GM18502 (cell line): ENCODE measurements around the gene DPM2.

Source experiments
- ATAC-seq: cut with Tn5 transposase; IDR thresholded peaks from one replicate; pipeline ENCODE4 v1.9.1; 2021; ENCODE audit warnings: mild to moderate bottlenecking; ENCODE audit not compliant: unreplicated experiment, poor library complexity

The DPM2 gene

DNA sequence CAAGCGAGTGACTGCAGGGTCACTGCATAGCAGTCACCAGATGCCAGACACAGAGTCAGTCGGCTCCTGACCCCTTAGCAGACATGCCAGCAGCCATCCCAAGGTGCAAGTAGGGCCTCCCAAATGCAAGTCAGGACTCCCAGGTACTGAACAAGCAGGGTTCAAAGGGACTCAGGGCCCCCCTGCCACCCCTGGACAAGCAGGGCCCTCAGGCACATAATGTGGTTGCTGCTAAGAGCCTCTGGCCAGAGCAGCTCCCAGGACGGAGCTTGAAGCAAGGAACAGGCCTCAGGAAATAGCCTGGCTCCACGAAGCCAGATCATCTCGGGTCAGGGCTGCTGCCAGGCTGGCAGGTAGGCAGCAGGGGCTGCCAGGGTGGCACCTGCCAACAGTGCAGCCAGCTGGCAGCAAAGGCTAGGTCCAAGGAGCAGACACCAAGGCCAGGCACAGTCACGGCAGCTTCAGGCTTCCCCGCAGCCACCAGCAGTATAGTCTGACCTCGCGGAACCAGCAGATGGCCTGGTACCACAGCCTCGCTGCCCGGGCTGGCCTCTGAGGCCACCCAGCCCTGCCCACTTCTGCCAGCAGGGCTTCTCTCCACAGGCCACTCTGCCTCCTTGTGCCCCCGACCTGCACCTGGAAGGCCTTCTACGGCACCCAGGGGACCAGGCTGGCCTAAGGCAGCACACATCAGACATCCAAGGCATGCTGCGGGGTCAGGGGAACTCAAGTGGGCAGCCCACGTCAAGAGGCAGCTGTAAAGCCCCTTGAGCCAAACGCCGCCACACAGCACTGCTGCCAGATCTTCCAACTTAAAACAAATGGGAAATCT, 35.7 kb upstream of the DPM2 start:
- ATAC-seq: no peak

DNA sequence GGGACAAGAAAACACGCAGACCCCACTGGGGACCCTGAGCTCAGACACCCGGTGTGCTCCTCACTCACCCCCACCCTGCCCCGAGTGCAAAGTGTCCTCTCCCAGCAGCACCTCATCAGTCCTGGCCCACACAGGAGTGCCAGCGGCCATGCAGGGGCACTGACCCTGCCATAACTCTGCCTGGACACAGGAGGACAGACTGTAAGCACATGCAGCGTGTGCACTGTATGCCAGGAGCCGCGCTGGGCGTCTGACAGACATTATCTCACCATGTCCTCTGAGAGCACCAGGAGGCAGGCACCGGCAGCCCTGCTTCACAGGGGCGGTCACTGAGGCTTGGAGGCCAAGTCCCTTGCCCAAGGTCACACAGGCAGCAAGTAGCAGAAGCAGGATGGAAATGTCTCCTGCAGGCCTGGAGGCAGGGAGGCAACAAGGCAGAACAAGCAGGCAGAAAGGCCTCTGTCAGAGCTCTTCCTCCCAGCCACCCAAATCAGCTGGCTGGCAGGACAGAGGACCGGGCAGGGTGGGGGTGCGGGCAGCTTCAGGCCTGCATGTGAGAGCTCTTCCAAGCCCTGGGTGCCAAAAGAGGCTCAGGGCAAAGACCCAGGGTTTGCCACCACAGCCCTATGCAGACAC, 34.7 kb upstream of the DPM2 start:
- no peak for ATAC-seq

DNA sequence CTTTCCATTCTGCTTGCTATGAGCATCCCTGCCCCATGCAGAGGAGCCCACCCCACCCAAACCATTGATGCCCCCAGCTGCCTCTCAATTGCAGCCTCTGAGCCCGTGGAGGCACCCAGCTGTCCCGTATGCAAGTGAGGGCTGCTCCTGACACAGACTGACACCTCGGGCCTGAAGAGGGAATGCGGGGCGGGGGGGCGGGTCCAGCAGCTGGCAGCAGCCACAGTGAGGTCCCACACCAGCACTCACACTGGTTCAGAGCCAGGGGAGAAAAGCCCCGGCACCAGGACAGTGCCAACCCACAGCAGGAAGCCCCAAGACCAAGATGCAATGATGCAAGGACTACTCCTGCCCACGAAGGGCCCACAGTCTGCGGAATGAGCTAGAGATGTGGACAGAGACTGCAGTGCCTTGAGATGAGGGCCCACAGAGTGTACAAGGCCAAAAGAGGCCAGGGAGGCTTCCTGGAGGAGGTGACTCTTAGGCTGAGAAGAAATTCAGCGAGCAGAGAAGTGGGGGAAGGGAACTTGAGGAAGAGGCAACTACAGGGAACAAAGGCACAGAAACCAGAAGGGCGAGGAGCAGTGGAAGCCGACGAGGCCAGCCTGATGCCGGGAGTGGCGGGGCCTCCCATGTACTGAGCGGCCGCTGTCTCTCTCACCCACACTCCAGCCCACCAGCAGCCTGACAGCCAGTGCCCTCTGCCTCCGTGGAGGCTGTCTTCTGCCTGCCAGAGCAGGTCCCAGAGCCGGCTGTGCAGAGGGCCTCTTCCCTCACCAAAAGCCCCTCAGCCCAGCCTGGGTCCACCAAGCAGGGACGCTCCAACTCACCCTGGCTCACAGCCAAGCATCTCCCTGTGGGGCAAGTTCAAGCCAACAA, 33.9 kb upstream of the DPM2 start:
- ATAC-seq: no peak

DNA sequence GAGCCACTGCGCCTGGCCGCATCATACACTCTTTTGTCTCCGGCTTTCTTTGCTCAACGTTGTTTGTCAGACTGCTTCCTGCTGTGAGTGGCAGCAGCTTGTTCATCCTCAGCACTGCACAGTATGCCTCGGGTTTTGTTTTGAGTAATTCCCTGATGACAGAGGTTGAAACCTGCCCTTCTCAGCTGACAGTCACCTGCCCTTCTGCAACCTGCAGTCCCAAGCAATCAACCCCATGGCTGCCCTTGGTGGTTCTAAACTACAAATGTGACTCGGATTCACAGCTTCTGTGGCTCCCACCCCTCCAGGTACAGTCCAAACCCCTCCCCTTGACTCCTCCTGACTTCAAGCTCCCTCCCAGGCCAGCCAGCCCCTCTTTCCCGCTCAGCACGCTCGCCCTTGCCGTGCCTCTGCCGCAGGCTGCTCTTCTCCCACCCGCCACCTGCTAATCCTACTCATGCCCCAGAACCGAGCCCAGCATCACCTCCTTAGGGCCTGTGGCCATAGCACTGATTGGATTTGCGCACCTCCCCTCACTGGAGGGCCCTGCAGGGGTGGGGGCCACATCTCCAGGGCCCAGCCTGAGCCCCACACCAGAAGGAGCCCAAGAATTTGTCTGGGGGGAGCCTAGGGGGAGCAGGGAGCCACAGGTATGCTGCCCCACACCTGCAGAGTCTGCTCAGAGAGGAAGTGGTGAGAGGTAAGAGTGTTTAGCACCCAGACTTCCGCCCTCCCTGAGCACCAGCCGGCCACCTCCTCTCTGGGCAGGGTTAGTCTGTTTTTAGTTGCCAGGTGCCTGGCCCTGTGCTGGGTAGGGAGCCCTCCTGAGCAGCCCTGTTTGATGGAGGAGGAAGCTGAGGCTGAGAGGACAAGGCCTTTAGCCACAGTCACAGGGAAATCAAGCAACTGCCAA, 33.0 kb upstream of the DPM2 start:
- ATAC-seq: peak; percentile 76

DNA sequence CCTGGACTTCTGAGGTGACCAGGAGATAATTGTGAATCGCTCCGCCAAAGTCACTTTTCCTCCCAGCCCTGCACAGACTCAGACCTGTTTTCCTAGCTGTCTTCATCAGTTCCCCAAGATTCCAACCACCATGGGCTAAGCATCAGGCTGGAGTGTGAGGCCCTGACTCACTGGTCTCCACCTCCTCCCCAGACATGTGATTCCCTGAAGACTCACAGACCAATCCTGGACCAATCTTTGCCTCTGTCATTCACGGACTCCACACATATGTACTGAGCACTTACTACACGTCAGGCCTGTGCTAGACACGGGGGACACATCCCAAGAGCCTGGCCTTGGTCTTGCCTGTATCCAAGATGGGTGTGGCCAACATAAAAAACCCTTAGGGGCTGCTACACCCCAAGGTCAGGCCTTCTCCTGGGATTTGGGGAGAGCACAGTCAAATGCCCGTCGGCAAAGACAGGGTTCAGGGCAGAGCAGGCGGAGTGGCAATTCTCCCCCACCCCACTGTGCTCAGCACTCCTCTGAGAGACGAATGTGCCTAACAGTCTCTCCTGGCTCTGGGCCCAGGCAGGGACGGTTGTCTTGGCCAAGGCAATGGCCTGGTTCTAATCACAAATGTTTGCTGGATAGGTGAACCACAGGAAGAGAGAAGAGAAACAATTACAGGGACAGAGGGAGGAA, 31.2 kb upstream of the DPM2 start:
- no peak for ATAC-seq

DNA sequence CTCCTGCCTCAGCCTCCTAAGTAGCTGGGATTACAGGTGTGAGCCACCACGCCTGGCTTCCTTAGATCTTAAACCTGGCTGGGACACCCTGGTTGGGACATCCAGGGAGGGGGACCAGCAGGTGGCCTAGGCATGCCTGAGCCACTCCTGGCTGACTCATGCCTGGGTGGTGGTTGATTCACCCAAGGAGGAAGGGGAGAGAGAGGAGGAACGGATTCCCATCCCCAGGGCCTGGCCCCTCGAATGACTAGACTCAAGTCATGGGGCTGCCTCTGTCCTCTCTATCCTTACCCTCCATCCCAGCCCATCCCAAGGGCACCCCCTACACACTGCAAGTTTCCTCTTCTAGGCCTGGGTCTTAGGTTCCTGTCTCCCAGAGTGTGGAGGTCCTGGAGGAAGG, 30.4 kb upstream of the DPM2 start:
- no peak for ATAC-seq

DNA sequence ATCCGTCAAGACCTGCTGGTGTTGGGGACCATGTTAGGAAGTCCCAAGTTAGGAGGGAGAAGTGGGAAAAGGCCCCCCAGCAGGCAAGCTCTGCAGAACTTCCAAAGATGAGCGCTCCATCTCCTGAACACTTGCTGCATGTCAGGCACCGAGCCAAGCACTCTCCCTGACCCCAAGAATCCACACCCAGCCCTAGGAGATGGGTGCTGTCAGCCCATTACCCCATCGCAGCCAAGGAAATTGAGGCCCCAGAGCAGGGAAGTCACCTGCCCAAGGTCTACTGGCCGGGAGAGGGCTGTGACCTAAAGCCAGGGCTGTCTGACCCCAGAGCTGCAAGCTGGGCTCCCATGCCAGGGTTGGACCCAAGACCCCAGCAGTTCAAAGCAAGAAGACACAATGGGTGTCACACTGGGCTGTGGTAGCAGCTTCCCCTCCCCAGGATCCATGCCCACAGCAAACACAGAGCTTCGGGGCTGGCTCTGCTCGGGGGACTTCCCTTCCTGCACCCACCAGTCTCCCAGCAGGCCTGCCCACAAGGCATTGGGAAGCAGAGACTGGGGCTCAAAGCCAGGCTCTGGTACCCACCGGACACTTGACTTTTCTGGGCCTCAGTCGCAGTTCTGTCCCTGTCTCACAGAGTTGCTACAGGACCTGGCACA, 29.6 kb upstream of the DPM2 start:
- ATAC-seq: no peak

DNA sequence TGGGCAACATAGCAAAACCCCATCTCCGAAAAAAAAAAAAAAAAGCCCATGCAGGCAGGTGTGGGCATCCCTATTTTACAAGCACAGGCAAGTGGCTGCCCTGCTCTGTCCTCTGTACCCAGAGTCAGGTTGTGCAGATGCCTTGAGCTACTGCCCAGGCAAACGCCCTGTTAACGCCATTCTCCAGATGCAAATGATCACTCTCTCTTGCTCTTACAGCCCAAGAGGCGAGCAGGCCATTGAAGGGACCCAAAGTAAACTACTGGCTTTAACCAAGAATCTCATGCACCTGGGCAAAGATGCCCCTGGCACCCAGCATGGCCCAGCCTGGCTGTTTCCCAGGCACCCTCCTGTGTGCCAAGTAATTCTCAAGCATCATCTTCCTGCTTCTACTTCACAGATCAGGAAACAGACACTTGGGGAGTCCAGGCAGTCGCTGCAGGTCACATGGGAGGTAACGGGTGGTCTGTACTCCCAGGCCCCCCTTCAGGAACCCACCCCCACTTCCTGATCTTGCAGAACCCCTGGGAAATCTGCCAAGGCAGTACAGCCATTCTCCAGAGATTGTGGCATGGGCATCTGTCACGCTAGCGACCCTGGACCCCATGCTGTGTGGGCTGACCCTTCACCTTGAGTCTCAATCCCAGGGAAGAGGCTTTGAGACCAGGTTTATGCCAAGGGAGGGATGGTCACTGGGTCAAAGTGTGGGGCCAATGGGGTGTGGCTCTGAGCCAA, 28.9 kb upstream of the DPM2 start:
- ATAC-seq: no peak

DNA sequence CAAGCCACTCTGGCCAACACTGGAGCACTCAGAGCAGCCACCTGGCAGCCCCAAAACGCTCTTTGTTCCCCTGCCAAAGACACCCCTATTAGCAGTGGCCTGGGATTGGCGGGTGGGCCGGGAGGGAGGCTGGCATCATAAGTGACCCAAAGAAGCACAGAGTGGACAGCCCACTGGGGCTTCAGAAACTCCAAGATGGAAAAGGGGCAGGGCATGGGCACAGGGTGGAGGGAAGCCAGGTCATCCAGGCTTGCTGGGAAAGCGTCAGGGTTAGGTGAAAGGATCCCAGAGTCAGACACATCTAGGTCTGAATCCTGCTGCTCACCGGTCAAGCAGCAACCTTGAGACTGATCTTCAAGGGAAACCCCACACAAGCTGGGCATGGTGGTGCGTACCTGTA, 28.3 kb upstream of the DPM2 start:
- ATAC-seq: no peak

DNA sequence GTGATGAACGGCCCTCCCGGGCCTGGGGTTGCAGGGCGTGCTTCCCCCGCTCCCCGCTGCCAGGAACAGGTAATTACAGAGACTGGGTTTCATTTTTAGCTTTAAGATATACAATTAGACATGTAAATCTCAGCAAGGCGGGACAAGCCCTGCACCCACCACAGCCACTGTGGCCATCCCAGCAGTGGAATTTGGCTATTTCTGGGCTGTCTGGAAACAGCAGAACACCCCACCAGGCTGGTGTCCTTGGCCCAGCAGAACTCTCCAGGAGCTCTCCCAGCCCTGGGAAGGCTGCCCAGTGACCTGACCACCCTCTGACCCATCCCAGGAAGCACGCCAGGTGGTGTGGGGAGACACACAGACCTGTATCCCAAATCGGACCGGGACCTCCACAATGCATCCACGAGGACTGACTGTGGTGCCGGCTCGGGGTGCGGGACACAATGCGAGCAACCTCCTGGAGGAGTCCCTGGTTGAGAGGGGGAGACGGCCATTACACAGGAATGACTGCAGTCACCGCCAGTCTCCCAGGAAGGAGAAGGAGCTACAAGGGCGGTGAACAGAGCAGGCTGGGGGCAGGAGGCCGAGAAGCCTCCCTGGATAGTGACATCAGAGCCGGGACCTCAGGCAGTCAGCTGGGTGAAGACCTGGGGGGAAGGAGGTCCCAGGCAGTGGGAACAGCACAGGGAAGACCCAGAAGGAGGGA, 25.9 kb upstream of the DPM2 start:
- ATAC-seq: no peak

DNA sequence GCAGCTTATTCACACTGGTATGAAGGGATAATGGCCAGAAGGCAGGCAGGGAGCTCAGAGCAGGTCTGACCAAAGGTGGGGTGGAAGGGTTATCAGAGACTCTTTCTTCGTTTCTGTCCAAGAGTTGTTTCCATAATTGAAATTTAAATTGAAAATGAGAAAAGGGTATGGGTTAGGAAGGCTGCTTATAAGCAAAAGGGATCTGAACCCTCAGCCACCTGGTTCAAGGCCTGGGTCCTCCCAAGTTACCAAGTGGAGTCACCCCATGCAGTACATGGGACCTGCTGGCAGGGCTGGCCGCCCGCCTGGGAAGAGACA, 25.3 kb upstream of the DPM2 start:
- no peak for ATAC-seq

DNA sequence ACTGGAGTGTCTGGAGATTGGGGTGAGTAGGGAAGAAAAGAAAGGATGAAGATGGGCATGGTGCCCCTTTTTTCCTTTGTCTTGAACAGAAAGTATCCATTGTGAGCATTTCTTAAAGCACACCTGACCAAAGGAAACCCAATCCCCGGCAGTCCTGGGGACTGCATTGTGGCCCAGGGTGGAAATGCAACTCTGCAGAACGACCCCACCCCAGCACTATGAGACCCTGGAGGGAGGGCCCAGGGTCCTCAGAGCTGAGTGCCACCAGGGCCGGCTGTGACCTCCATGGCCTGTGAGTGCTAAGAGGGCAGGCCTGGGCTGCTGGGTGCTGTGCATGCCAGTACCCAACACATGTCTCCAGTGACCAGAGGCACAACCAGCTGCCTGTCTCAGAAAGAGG, 24.6 kb upstream of the DPM2 start:
- no peak for ATAC-seq

DNA sequence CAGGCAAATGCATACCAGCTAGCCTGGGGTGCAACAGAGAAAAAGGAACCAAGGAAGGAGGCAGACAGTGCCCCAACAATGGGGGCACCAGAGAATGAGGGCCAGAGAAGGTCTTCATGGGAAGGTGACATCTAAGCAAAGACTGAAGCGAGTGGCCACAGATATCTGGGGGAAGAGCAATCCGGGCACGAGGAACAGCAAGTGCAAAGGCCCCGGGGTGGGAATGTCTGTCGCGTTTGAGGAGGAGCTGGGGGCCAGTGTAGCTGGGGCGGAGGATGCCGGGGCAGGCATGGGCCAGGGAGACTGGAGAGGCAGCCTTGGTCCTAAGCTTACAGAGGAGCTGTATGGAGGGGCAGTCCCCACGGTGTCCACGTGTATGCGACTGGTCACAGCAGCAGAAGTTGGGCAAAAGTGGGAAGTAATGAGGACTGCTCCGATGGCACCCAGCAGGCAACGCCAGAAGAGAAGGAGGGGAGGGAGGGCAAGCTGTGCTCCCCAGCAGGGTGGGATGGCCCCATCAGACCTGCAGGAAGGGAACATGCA, 24.0 kb upstream of the DPM2 start:
- ATAC-seq: no peak

DNA sequence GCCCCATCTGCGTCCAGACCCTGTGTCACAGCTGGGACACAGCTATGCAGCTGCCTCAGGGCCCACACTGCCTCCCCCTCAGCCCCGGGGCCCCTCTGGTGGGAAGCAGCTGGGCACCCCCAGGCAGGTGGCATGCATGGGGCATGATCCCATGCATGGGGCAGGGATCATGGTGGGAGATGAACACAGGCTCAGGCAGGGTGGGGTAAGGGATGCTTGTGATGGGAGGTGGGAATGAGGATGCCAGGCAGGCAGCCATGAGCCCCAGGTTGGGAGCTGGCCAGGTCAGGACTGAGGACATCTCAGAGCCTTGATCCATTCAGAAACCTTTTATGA, 23.5 kb upstream of the DPM2 start:
- ATAC-seq: no peak

DNA sequence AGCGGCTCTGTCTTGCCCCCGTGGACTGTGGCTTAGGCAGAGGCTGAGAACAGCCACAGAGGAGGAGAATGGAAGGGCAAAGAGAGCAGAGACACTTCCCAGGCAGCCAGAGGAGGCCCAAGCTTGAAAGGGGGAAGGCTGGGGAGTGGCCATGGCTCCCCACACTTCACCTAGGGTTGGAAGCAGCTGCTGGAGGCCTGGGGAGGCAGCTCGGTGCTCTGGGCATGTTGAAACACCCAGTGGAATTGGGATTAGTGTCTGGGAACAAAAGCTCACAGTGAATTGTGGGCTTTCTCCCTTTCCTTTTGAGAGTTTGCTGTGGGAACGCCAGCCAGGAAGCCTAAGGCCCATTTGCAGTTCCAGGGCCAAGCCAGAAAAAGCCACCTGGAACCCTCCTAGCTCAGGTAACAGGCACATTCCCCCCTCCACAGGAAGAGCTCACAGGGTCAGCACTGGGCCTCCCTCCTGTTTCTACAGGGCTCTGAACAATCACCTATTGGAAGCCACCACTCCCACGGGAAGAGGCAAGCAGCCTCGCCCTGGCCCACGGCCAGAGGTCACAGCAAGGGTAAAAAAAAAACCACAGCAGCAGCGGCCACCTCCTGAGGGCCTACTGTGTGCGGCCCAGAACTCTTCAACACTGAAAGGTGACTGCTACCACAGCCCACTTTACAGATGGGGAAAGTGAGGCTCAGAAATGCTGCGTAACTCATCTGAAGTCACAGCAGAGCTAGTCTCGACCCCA, 22.9 kb upstream of the DPM2 start:
- ATAC-seq: no peak

DNA sequence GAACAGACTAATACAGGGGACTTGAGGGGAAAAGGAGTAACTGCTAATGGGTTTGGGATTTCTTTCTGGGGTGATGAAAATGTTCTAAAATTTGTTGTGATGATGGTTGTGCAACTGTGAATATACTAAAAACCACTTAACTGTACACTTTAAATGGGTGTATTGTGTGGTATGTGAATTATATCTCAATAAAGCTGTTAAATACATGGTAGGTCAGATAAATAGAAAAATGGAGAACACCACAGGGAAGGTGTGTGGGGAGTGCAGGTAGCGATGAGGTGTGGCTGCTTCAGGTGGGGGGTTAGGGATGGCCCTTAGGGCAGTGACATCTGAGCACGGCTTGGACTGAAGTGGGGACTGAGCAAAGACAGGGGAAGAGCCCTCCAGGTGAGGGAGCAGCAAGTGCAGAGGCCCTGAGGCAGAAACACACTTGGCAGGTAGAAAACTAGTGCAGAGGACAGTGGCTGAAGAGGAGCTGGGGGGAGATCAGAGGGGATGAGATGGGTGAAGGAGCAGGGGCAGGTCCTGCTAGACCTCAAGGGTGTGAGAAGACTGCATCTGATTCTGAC, 22.3 kb upstream of the DPM2 start:
- no peak for ATAC-seq

DNA sequence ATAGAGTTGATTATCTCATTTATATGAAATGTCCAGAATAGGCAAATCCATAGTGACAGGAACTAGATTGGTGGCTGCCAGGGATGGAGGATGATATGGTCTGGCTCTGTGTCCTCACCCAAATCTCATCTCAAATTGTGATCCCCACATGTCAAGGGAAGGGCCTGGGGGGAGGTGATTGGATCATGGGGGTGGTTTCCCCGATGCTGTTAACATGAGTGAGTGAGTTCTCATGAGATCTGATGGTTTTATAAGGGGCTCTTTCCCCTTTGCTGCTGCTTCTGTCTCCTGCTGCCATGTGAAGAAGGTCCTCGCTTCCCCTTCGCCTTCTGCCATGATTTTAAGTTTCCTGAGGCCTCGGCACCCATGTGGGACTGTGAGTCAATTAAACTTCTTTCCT, 21.7 kb upstream of the DPM2 start:
- no peak for ATAC-seq
